NCI-H69 (cell line): ENCODE measurements around the gene RLN1.
"Not testable (repeated sequence)": the region's sequence is repeated elsewhere in the genome, so short reads cannot be mapped to it uniquely, and the experiment has no call there.

ENCODE experiments used
- DNase-seq: peaks from one replicate; lab custom pipeline; 2025; lab: John Stamatoyannopoulos, UW

The RLN1 gene

GRCh38 chr9:5321601-5322000 is 18.1 kb downstream of the RLN1 start:
- DNase-seq: not testable (repeated sequence)

GRCh38 chr9:5321058-5321457 is 18.6 kb downstream of the RLN1 start:
- DNase-seq: no peak

GRCh38 chr9:5316406-5316805 is 23.3 kb downstream of the RLN1 start:
- not testable (repeated sequence) for DNase-seq

GRCh38 chr9:5315187-5315923 is 24.3 kb downstream of the RLN1 start:
- DNase-seq: no peak

GRCh38 chr9:5310851-5311250 is 28.8 kb downstream of the RLN1 start:
- no peak for DNase-seq

- DNase-seq: no peak
These were observed 33.9 kb downstream of the RLN1 start for GRCh38 chr9:5305741-5306140.

- peak; percentile 20 for DNase-seq
These were observed 35.6 kb downstream of the RLN1 start, which contains the start of gene RLN2 for GRCh38 chr9:5303840-5304795. RLN2 (minus strand) TSS chr9:5304716; CDS start chr9:5304580, 136 bp downstream.

GRCh38 chr9:5301544-5301943 is 38.1 kb downstream of the RLN1 start:
- no peak for DNase-seq

- no peak for DNase-seq
These were observed 47.5 kb downstream of the RLN1 start for GRCh38 chr9:5292141-5292540.

GRCh38 chr9:5288591-5288990 is 51.1 kb downstream of the RLN1 start:
- no peak for DNase-seq

GRCh38 chr9:5286262-5286661 is 53.4 kb downstream of the RLN1 start:
- no peak for DNase-seq
